H1 (cell line): ENCODE measurements around the gene CAMSAP1.

Source experiments
- SRF ChIP-seq: IDR thresholded peaks from 2 replicates; pipeline ENCODE4 v1.6.1; 2011; ENCODE audit warnings: mild to moderate bottlenecking, low read depth, low read length, moderate library complexity
- YY1 ChIP-seq: IDR thresholded peaks from 2 replicates; pipeline ENCODE4 v1.6.1; 2011; ENCODE audit warnings: low read depth, mild to moderate bottlenecking, low read length

- no peak for TF ChIP-seq SRF
- no peak for TF ChIP-seq YY1
Observed at GRCh38 chr9:135820661-135821060, 86.7 kb downstream of the CAMSAP1 start.
